Heart right ventricle (tissue), 16 donors: ENCODE data around the gene SIDT2. TPM values are rescaled to one million over a fixed set of nuclear protein-coding genes. Genes with fewer than 3 reads are reported as not detected.

Experiments used
- ATAC-seq, 8 donors: fragments of 200-7000 bp; cut with Tn5 transposase; one replicate each; pipeline ENCODE4 v1.9.1; 2020; ENCODE audit warnings: mild to moderate bottlenecking in 8 of 8, moderate library complexity in 8 of 8, moderate number of reproducible peaks in 1 of 8
- DNase-seq, 2 donors: peaks; one replicate each; pipeline ENCODE4 v3.0.0-alpha.2; 2020
- H3K27ac ChIP-seq, 10 donors: fragments of 200-600 bp; sonication (generic) in 2 of 10; one replicate each; pipeline versions ENCODE4 v1.5.0 to v1.8.0; 2020 to 2022; ENCODE audit warnings: mild to moderate bottlenecking in 3 of 10
- H3K27me3 ChIP-seq, 7 donors: fragments of 200-600 bp; one replicate each; pipeline ENCODE4 v1.8.0; 2021 to 2022; ENCODE audit warnings: mild to moderate bottlenecking in 2 of 7
- H3K36me3 ChIP-seq, 9 donors: fragments of 200-600 bp; sonication (generic) in 1 of 9; one replicate each; pipeline versions ENCODE4 v1.5.0 to v1.8.0; 2020 to 2022; ENCODE audit warnings: mild to moderate bottlenecking in 2 of 9
- H3K4me1 ChIP-seq, 9 donors: fragments of 200-600 bp; sonication (generic) in 1 of 9; one replicate each; pipeline versions ENCODE4 v1.5.0 to v1.8.0; 2020 to 2022; ENCODE audit warnings: mild to moderate bottlenecking in 4 of 9
- H3K4me3 ChIP-seq, 10 donors: fragments of 200-600 bp; sonication (generic) in 2 of 10; one replicate each; pipeline versions ENCODE4 v1.5.0 to v1.8.0; 2020 to 2022; ENCODE audit warnings: mild to moderate bottlenecking in 7 of 10, moderate library complexity in 2 of 10
- H3K9me3 ChIP-seq, 11 donors: fragments of 200-600 bp in 10 of 11; sonication (generic) in 2 of 11; one replicate each; pipeline versions ENCODE4 v1.5.0 to v1.8.0; 2013 to 2022; ENCODE audit warnings: mild to moderate bottlenecking in 2 of 11, control low read depth in 1 of 11, moderate library complexity in 1 of 11
- CTCF ChIP-seq, 9 donors: fragments of 200-600 bp; sonication (generic) in 2 of 9; IDR thresholded peaks; one replicate each; pipeline versions ENCODE4 v1.5.0 to v1.8.0; 2021 to 2022; ENCODE audit warnings: antibody characterized with exemption in 9 of 9, mild to moderate bottlenecking in 5 of 9, moderate library complexity in 1 of 9
- WGBS, 2 donors: extraction: QIAGEN DNeasy Blood & Tissue Kit; methylation state at CpG; one replicate each; pipeline ENCODE4 v1.1.7; 2013; ENCODE audit warnings: inconsistent platforms in 1 of 2; 5-methylcytosine and 5-hydroxymethylcytosine counted together
- intact Hi-C, 10 donors: fragments of 100-400 bp; cut with DNase I; formaldehyde crosslinking; loops; one replicate each; pipeline versions ENCODE4 v1.11.1 to v1.14.2; 2022
- polyA plus RNA-seq, 2 donors: library from polyadenylated mRNA; stranded (reverse); fragments of 200-250 nt; gene quantifications; one replicate each; pipeline ENCODE4 v1.2.3, GENCODE V29; 2013
- total RNA-seq, 10 donors: library from RNA; stranded (reverse); fragmentation: NEBNext Ultra II Directional in 3 of 10; extraction: Animal tissue kit (Norgen Biotek cat#: 25700) in 3 of 10; gene quantifications; one replicate each; pipeline versions ENCODE4 v1.2.1 to v1.2.4, GENCODE V29; 2021 to 2023
- donor health status: Arrhythmogenic right ventricular cardiomyopathy.
- donor health status: ischemic (EF 13 %, LVEDD 7.1; RV severe dilation, severe dysfunction).
- donor health status: healthy with polysubstance abuse.
- donor health status: DM: no; HTN: yes; CAD: no.
- donor health status: DM: no; HTN: no; CAD: no.
- donor health status: ischemic (EF 25% LVEDD 6.9; RV normal size, moderate dysfunction).
- donor health status: ischemic (EF 25% LVEDD 5.7; RV mildly dilated, moderate dysfunction).
- donor health status: healthy.
- donor health status: DM: yes; HTN: yes; CAD: no.
- donor health status: Ischemic cardiomyopathy.
- donor health status: ischemic (EF 35%, LVEDD 5.7; RV mildly dilated, moderate dysfunction).
- donor health status: nonischemic (EF 11% LVEDD 7.7; RV severe dilation, severe dysfunction).
- donor health status: DM: yes; HTN: yes; CAD: no.
- donor health status: PGD.
- donor health status: ischemic (EF 29% LVEDD 5.4; RV normal size, mild dysfunction).
- donor health status: nonischemic (EF 23%, LVEDD 6.1; RV moderate dilation, normal function).

SIDT2 gene
- total and polyA plus RNA-seq, 12 donors = 13.0 to 33.6 (median 22.0) TPM

- no peak for ATAC-seq
- intact Hi-C loops = no loop called here
- H3K27me3 ChIP-seq = no peaks in the 10 kb centered on the region
- no peak for TF ChIP-seq CTCF (IDR thresholded peaks at IDR 0.05)
- no peak overlapping the region for H3K4me3 ChIP-seq
- 97% methylated on average over 3 of the region's 3 CpGs for WGBS, 2 donors
- H3K4me1 ChIP-seq = peaks cover 0 to 3% (median 0%) of the 10 kb centered on the region in 9 donors
- H3K9me3 ChIP-seq = no peaks in the 10 kb centered on the region
- H3K27ac ChIP-seq = no peak overlapping the region
- no peak for DNase-seq
- H3K36me3 ChIP-seq = peaks cover 0 to 66% (median 25%) of the 10 kb centered on the region in 9 donors
Observed at GRCh38 chr11:117210620-117211019, 32.1 kb downstream of the SIDT2 start.

GRCh38 chr11:117212697-117213355, 34.3 kb downstream of the SIDT2 start:
- DNase-seq = no peak
- H3K27ac ChIP-seq = no peak overlapping the region

GRCh38 chr11:117214404-117215110, 36.0 kb downstream of the SIDT2 start:
- Histone ChIP-seq H3K4me1 (peaks cover 7 to 36% (median 23%) of the 10 kb centered on the region in 9 donors), H3K4me3 (no peak overlapping the region), H3K27me3 (no peaks in the 10 kb centered on the region), H3K36me3 (peaks cover 0 to 99% (median 50%) of the 10 kb centered on the region in 9 donors), H3K27ac (no peak overlapping the region), H3K9me3 (no peaks in the 10 kb centered on the region)
- no peak for DNase-seq
- intact Hi-C loops = loop anchor here in 2 of 10 donors (5.0 kb wide), 2 partner anchors 37 to 422 kb away; partner anchors contain the start of genes APOA5 (in 1 of the 2) and SIDT2 (in 1 of the 2)
- no peak for ATAC-seq
- no peak for TF ChIP-seq CTCF (IDR thresholded peaks at IDR 0.05)
- WGBS, 2 donors = 84 to 89% methylated on average over 7 of the region's 7 CpGs

More at GRCh38 chr11:117212697-117213355, 34.3 kb downstream of the SIDT2 start:
- TF ChIP-seq CTCF (IDR thresholded peaks at IDR 0.05) = no peak
- Histone ChIP-seq H3K27me3 (no peaks in the 10 kb centered on the region), H3K4me3 (no peak overlapping the region), H3K4me1 (peaks cover 0 to 19% (median 13%) of the 10 kb centered on the region in 9 donors), H3K36me3 (peaks cover 0 to 84% (median 33%) of the 10 kb centered on the region in 9 donors), H3K9me3 (no peaks in the 10 kb centered on the region)
- 95 to 97% methylated on average over 11 of the region's 11 CpGs for WGBS, 2 donors
- intact Hi-C loops = no loop called here
- no peak for ATAC-seq
